ENCODE data around the gene TPM4. TPM values are rescaled to one million over a fixed set of nuclear protein-coding genes. Genes with fewer than 3 reads are reported as not detected.
"Not testable (repeated sequence)": the region's sequence is repeated elsewhere in the genome, so short reads cannot be mapped to it uniquely, and the experiment has no call there.

TPM4 gene
- 975 and 1,019 TPM in 2 replicates for total RNA-seq (2014; rRNA removed; shearing (Covaris generic))

DNA sequence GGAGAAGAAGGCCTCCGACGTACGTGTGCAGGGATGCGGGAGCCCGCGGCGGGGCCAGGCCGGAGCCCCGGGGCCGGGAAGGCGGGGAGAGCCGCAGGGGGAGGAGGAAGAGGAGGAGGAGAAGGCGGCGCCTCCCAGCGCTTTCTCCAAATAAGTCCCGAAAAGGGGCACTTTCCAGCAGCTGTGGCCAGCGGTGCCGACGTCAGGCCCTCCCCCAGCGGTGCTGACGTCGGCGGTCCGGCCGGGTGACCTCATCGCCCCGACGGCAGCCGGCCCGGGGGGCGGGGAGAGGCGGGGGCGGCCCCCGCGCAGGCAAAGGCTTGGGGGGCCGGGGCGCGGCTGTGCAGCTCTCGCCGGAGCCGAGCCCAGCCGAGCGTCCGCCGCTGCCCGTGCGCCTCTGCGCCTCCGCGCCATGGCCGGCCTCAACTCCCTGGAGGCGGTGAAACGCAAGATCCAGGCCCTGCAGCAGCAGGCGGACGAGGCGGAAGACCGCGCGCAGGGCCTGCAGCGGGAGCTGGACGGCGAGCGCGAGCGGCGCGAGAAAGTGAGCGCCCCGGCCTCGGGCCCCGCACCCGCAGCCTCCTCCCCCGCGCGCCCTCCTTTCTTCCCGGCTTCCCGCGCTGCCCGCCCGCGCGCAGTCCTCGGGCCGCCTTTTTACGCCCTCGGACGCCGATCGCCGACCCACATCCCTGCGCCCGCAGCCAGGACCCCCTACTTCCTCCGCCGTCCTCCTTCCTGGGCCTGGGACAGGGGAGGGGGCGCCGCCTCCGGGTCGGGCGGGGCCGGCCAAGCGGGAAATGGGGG is at the start of gene TPM4:
TSS of gene TPM4 (plus strand) at position 342 of the 804 bp plus-strand sequence. CDS start at position 413, 71 bp downstream.
- DNase-seq (ENCODE audit: low spot score), result peak; percentile 96

DNA sequence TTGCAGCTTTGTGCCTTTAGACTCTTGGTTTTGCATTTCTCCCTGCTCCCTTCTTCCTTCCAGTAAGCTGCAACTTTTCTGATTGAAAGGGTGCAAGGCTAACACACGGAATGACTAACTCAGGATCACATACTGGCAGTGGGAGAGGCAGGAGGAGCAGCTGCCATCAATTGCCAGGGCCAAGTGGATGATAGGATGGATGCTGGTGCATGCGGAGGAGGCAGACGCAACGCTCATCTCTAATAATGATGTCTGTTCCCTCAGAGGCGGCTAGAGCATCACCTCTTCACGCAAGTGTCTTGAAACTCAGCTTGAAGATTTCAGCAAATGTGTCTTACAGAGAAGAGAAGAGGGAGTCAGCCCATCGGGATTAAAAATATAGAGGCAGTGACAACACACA is 49.5 kb upstream of the TPM4 start:
- DNase-seq (ENCODE audit: low spot score), result no peak

DNA sequence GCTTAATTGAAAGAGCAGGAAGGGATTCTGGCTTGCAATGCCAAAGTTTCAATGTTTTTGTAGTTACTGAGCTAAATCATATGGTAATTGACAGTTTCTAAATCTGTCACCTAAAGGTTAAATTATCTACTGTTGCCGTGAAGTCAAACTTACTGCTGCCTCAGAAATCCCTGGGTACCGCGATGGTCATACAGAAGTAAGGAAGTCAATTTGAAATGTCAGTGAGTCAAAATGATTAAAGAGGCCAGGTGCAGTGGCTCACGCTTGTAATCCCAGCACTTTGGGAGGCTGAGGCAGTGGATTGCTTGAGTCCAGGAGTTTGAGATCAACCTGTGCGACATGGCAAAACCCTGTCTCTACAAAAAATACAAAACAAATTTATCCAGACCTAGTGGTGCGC is 48.8 kb upstream of the TPM4 start:
- no peak for DNase-seq (ENCODE audit: low spot score)

DNA sequence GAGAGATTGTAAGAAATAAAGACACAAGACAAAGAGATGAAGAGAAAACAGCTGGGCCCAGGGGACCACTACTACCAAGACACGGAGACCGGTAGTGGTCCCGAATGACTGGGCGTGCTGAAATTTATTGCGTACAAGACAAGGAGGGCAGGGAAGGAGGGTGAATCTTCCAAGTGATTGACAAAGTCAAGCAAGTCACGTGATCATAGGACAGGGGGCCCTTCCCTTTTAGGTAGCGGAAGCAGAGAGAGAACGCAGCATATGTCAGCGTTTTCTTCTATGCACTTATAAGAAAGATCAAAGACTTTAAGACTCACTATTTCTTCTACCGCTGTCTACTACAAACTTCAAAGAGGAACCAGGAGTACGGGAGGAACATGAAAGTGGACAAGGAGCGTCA is 46.1 kb upstream of the TPM4 start:
- not testable (repeated sequence) for DNase-seq (ENCODE audit: low spot score)

DNA sequence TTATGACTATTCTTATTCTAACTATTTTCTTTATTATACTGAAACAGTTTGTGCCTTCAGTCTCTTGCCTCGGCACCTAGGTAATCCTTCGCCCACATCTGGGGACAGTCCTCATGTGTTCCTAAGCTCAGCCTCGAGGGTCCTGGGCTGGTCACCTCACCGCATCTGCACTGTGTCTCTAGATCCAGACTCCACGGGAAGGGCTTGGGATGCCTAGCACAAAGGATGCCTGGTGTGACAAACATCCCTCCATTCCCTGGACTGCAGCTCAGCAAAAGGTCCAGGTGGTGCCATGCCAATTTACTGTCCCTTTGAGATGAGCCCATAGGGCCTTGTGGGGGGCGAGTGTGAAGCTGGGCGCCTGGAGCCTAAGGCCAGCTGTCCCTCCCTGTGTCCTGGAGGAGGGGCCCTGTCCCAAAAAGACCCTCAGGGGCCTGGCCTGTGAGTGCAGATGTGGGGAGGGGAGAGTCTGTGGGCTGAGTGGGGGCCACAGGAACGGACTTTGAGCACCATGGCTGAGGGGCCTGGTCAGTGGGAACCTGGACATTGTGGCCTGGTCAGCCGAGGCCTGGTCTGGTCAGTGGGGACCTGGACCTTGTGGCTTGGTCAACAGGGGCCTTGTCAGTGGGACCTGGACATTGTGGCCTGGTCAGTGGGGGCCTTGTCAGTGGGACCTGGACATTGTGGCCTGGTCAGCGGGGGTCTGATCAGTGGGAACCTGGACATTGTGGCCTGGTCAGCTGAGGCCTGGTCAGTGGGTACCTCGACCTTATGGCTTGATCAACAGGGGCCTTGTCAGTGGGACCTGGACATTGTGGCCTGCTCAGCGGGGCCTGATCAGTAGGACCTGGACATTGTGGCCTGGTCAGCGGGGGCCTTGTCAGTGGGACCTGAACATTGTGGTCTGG is 45.1 kb upstream of the TPM4 start:
- DNase-seq (ENCODE audit: low spot score), result no peak

DNA sequence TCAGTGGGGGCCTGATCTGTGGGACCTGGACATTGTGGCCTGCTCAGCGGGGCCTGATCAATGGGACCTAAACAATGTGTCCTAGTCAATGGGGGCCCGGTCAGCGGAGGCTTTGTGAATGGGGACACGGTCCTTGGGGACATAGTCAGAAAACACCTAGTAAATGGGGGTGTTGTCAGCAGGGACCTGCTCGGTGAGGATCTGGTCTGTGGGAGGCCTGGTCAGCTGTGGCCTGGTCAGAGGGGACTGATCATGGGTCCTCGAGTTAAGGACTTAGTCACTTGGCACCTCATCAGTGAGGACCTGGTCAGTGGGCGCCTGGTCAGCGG is 44.5 kb upstream of the TPM4 start:
- DNase-seq (ENCODE audit: low spot score), result no peak

DNA sequence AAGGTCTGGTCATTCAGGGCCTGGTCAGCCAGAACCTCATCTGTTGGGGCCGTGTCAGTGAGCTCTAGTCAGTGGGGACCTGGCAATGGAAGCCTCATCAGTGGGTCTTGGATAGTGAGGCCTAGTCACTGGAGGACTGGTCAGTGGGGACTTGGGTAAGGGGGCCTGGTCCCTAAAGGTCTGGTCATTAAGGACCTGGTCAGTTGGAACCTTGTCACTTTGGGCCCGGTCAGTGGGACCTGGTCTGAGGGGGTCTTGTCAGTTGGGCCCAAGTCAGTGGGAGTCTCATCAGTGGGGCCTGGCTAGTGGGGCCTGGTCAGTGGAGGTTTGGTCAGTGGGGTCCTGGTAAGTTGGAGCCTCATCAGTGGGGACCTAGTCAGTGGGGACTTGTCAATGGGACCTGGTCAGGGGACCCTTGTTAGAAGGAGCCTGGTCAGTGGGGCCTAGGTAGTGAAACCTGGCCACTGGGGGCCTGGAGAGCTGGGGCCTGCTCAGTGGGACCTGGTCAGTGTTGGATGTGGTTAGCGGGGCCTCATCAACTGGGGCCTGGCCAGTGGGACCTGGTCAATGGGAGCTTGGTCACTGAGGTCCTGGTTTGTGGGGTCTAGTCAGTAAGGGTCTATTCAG is 43.7 kb upstream of the TPM4 start:
- DNase-seq (ENCODE audit: low spot score), result no peak

DNA sequence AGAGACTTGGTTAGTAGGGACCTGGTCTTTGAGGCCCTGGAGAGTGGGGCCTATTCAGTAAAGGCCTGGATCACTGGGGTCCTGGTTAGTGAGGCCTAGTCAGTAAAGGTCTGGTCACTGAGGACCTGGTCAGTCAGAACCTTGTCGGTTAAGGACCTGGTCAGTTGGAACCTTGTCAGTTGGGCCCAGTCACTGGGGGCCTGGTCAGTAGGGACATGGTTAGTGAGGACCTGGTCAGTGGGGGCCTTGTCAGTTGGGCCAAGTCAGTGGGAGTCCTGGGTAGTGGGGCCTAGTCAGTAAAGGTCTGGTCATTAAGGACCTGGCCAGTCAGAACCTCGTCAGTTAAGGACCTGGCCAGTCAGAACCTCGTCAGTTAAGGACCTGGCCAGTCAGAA is 43.2 kb upstream of the TPM4 start:
- DNase-seq (ENCODE audit: low spot score), result no peak

DNA sequence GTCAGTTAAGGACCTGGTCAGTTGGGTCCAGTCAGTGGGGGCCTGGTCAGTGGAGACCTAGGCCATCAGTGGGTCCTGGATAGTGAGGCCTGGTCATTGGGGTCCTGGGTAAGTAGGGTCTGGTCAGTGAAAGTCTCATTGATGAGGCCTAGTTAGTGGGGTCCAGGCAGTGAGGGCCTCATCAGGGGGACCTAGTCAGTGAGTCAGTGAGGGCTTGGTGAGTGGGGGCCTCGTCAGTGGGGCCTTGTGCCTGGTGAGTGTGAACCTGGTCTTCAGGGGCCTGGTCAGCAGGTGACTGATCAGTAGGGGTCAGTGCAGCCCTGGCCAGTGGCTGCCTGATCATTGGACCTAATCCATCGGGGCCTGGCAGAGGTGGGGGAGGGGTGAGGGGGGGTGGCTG is 42.6 kb upstream of the TPM4 start:
- no peak for DNase-seq (ENCODE audit: low spot score)

DNA sequence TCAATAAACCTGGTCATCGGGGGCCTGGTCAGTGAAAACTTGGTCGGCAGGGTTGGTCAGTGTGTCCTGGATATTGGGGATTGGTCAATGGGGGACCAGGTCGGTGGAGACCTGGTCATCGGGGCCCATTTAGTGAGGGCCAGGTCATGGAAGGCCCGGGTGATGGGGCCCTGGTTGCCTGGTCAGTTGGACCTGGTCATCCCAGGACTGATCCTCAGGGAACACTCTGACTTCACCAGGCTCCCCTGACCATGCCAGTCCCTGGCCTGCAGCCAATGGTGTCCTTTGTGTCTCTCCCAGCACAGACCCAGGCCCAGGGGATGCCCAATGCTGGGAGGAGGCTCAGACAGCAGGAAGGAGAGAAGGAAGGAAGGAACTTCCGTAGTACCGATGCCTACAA is 42.1 kb upstream of the TPM4 start:
- DNase-seq (ENCODE audit: low spot score), result no peak

DNA sequence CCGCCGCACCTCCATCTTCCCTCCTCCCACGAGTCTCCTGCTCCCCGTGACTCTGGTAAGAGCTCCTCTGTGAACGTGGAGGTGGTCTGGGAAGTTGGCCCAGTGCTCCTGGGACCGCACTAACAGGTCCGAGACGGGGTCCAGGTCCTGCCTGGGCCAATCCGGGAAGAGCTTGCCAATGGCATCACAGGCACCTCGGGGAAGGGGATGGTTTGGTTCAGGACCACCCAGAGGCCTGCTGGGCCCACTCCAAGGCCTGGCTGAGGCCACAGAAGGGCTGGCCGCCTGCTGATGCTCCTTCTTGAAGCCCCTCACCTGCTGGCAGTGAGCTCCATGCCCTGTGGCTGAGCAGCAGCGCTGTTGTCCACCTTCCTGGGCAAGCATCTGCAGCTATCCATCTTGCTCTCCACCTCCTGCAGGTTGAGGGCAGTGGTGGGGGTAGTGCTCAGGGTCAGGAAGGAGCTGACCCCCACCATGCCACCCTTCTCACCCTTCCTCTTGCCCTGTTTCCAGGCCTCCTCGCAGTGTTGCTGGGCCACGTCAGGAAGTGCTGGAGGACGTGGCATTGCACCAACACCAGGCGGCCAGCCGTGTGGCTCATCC is 41.2 kb upstream of the TPM4 start:
- no peak for DNase-seq (ENCODE audit: low spot score)

DNA sequence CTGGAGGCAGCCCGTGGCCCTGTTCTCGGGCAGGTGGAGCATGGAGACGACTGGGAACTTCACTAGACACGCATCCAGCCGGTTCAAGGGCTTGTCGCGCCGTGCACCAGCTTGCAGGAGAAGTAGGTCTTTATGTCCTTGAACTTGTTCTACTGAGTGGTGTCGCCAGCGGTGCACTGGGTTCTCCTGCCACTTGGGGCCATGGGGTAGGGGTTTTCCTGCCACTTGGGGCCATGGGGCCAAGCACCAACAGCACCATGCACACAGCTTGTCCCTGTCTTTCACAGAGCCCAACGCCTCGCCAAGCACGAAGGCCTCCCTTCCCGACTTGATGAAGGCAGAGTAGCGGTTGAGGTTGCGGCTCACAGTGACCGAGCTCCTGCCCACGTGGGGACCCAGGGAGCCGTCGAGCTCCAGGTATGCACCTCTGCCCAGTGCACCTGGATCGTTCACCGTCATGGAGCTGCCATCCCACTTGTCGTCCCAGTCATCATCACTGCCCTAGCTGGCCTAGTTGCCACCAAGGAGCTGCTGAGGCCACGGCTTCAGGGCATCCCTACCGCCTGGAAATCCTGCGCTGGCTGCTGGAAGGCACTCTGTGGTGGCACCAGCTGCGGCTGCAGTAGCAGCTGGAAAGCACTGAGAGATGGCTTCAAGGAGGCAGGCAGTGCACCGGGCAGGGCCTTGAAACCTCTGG is 40.5 kb upstream of the TPM4 start:
- no peak for DNase-seq (ENCODE audit: low spot score)

DNA sequence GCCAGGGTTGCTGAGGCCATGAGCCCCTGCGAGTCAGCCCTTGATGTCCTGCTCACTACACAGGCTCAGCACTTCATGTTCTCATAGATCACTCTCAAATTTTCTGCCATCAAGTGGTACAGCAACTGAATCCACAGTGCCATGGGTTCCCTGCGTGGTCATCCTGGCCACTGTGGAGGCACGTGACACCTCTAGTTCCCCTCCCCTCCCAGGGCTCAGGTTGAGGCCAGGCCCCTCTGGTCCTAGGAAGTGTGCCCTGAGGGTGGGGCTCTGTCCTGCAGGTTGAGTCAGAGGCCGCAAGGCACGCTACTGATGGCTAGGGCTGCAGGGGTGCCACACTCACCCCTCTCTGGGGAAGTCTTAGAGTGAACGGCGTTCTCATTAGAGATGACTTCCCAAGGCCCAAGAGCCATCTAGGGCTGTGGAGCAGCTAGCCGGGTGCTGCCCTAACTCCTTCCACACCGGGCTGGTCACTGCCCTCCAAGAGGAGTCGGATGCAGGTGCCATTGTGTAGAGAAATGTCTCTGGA is 39.8 kb upstream of the TPM4 start:
- no peak for DNase-seq (ENCODE audit: low spot score)

DNA sequence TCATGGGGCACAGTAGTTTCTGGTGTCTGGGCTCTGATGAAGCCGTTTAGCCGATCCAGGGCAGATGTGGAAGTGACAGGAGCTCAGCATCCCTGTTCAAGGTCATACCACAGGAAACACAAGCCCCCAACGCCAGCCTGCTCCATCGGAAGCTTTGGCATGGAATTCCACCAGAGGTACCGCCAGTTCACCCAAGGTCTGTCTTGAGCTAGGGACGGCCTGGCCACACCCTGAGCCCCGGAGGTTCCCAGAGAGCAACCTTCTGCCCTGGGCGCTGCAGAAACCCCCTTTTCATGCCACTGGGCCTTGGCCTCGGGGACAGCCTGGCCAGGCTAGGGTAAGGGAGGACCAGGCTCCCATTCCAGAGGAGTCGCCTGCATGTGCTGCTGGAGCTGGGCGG is 39.4 kb upstream of the TPM4 start:
- DNase-seq (ENCODE audit: low spot score), result no peak

DNA sequence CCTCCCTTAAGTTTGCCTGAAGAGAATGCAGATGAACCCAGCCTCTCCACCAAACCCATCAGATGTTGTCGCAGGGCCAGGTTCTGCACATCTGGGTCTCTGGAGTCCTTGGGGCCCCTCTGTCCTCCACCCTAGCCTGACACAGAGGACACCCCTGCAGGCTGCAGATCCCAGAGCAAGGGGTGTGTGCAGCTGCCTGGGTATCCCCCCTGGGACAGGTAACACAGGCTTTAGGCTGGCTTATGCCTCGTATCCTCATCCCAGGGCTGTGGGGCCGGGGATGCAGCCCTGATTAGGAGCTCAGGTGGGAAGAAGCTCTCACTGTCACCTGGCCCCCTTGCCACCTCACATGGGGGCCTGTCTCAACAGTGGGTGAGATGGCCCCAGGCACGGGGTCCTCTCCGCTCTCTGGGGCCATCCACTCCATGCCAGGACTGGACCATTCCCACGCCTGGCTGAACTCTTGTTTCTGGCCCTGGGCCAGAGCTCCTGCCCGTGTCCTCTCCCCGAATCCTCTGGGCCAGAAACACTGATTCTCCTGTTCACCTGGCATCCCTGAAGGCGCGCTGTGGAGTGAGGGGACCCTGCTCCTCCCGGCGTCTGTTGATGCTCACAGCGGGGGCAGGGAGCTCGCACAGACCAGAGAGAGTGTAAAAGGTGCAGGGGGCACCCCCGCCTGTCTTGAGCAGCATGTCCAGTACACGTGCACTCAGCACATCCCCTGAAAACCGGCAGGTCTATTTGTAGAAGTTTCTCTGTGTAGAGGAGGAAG is 38.7 kb upstream of the TPM4 start:
- no peak for DNase-seq (ENCODE audit: low spot score)

DNA sequence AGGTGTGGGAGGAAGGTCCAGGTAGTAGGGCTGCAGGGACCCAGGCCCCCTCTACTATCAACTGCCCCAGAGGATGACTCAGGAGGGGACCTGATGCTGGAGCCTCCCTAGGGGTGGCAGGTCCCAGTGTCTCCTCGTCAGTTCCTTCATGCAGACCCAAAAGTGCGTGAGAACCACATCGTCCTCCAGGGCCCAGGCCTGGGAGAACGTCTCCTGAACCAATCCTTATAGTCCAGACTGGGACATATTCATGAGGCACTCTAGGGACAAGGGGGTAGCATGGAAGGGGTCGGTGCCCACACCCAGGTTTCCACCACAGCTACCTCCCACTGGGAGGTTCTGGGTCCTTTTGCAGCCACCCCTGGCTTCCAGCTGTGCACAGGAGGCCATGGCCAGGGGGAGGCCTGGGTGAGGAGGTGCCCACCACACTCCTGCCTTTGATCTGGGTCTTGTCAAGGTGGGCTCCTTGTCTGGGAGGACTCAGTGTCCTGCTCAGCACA is 38.0 kb upstream of the TPM4 start:
- no peak for DNase-seq (ENCODE audit: low spot score)

DNA sequence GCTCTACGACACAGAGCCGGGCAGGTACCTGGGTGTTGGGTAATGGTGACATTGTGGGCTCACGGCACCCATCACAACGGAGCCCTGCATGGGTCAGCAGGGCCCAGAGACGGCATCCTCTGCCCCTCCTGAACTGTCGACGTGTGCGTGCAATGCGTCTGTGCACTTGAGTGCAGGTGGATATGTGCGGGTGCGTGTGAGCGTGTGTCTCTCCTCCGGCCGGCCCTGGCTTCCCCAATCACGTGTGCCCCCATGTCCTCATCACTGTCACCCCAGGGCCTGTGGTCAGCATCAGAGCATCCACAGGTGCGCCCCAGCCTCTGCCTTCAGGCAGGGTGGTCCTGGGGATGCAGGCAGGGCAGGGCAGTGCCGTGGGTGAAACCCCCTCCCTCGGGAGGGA is 37.2 kb upstream of the TPM4 start:
- DNase-seq (ENCODE audit: low spot score), result no peak

DNA sequence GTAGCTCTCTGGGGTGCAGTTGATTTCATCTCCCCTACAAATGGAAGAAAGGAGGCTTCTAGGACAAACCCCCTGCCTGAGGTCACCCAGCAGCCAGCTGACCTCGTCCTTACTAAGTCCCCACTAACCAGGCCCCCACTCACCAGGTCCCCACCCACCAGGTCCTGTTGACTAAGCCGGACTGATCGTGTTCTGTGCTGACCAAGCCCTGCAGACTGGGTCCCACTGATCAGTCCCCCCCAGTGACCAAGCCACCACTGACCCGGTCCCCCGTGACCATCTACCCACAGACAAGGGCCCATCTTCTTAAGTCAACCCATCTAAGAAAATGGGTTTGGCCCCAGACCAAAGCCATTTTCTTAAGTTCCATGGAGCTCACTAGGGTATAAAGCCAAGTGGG is 36.8 kb upstream of the TPM4 start:
- no peak for DNase-seq (ENCODE audit: low spot score)

DNA sequence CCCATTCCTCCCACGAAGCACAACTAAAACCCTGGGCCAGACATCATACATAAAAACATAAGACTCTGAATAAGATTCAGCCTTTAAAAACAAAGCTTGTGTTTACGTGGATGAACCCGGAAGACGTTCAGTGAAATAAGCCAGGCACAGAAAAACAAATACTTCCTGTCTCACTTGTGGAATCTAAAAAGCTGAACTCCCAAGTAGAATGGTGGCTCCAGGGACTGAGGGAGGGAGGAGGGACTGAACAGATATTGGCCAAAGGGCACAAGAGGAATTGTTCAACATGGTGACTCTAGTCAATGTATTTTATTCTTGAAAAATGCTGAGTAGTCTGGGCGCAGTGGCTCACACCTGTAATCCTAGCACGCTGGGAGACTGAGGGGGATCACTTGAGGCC is 35.7 kb upstream of the TPM4 start:
- no peak for DNase-seq (ENCODE audit: low spot score)

DNA sequence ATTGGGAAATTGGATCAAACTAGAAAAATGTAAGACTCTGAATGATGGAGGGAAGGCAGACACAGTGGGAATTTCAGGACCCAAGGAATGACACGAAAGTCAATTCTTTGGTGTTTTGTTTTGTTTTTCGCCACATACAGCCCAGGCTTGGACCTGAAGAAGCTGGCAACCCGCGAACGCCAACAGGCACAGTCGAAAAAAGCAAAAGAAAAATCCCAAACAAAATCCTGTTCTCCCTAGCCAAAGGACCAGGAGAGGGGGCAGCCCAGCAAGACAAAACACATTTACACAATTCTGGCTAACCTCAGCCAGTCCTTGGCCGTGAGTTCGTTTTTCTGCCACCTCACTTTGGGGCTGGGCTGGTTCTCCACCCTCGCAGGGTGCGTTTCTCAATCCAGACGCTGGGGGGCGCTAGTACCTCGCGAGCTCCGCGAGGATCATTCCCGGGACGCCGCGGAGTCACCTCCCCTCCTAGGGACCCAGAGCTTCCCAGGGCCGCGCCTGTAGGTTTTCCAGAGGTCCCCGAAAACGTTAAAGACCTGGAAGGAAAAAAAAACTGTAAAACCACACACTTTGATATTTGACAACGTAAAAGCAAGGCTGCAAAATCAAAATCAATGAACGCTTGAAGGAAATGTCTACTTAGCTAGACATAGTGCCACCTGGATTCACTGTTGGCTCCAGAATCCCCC is 34.9 kb upstream of the TPM4 start:
- peak; percentile 71 for DNase-seq (ENCODE audit: low spot score)

All from H4 (cell line).